PC-9 (cell line): Measurements from ENCODE around the gene SH3RF3. TPM values are rescaled to one million over a fixed set of nuclear protein-coding genes. Genes with fewer than 3 reads are reported as not detected.

Experiments
- BruUV-seq: library from RNA; stranded (reverse); fragments of 400-500 nt; replicated peaks from 2 replicates; lab custom pipeline; 2021; lab: Mats Ljungman, UMichigan
- CTCF ChIA-PET: fragments of 300-600 bp; sonication (Branson Sonifier 250); formaldehyde crosslinking; loops from one replicate; lab custom pipeline; 2022; ENCODE audit warnings: antibody characterized with exemption; lab: Charles Lee
- POLR2A ChIA-PET: fragments of 300-600 bp; sonication (Branson Sonifier 250); formaldehyde crosslinking; loops from one replicate; lab custom pipeline; 2022; ENCODE audit warnings: antibody characterized with exemption; ENCODE audit not compliant: unreplicated experiment; lab: Charles Lee
- DNase-seq, 2 experiments: peaks; one replicate each; pipeline versions ENCODE4 v3.0.0 to v3.0.0-alpha.2; 2015 to 2022; ENCODE audit warnings: mixed read lengths in 1 of 2
- H2AFZ ChIP-seq: fragments of 200-600 bp; sonication (generic); 2 replicates; pipeline ENCODE4 v1.8.1; 2017; ENCODE audit warnings: antibody characterized with exemption
- H3F3A ChIP-seq: fragments of 200-600 bp; sonication (generic); 2 replicates; pipeline ENCODE4 v1.8.1; 2017; ENCODE audit warnings: antibody characterized with exemption, mild to moderate bottlenecking, low read depth; ENCODE audit not compliant: insufficient read depth
- H3K27ac ChIP-seq: fragments of 200-600 bp; sonication (generic); 2 replicates; pipeline ENCODE4 v1.6.1; 2016; ENCODE audit warnings: mixed run types
- H3K27me3 ChIP-seq: fragments of 200-600 bp; sonication (generic); 2 replicates; pipeline ENCODE4 v1.6.1; 2016; ENCODE audit warnings: low read depth, mixed run types; ENCODE audit not compliant: insufficient read depth
- H3K36me3 ChIP-seq: fragments of 200-600 bp; sonication (generic); 2 replicates; pipeline ENCODE4 v1.6.1; 2016; ENCODE audit warnings: low read depth, mixed run types
- H3K4me1 ChIP-seq: fragments of 200-600 bp; sonication (generic); replicated peaks from 2 replicates; pipeline ENCODE4 v1.6.1; 2016; ENCODE audit warnings: mixed run types; ENCODE audit not compliant: insufficient read depth
- H3K4me2 ChIP-seq: fragments of 200-600 bp; sonication (generic); 2 replicates; pipeline ENCODE4 v1.6.1; 2017; ENCODE audit warnings: mixed run types
- H3K4me3 ChIP-seq: fragments of 200-600 bp; sonication (generic); 2 replicates; pipeline ENCODE4 v1.6.1; 2016; ENCODE audit warnings: mixed run types
- H3K79me2 ChIP-seq: fragments of 200-600 bp; sonication (generic); 2 replicates; pipeline ENCODE4 v1.6.1; 2017; ENCODE audit warnings: low read depth, mixed run types
- H3K9me2 ChIP-seq: fragments of 200-600 bp; sonication (generic); 2 replicates; pipeline ENCODE4 v1.8.1; 2017; ENCODE audit warnings: mild to moderate bottlenecking; ENCODE audit not compliant: insufficient read depth
- H3K9me3 ChIP-seq: fragments of 200-600 bp; sonication (generic); 2 replicates; pipeline ENCODE4 v1.8.1; 2016; ENCODE audit warnings: low read depth; ENCODE audit not compliant: insufficient read depth
- H4K20me1 ChIP-seq: fragments of 200-600 bp; sonication (generic); 2 replicates; pipeline ENCODE4 v1.8.1; 2017; ENCODE audit not compliant: insufficient read depth
- CTCF ChIP-seq: fragments of 200-600 bp; sonication (generic); conservative IDR thresholded peaks from 2 replicates; pipeline ENCODE4 v1.6.1; 2017; ENCODE audit warnings: mixed run types, antibody characterized with exemption, mild to moderate bottlenecking, moderate library complexity
- EZH2 ChIP-seq: fragments of 200-600 bp; sonication (generic); IDR thresholded peaks from 2 replicates; pipeline ENCODE4 v1.8.0; 2017; ENCODE audit warnings: antibody characterized with exemption, low read depth
- intact Hi-C: fragments of 100-400 bp; cut with micrococcal nuclease; formaldehyde crosslinking; loops from one replicate; pipeline ENCODE4 v1.10.0; 2022; ENCODE audit not compliant: unreplicated experiment
- total RNA-seq: library from RNA; stranded (reverse); gene quantifications from 2 replicates; pipeline ENCODE4 v1.2.3, GENCODE V29; 2021

SH3RF3 gene
- total RNA-seq, 1 experiment from 2014 or later: 6.1 TPM

- H3K9me2 ChIP-seq: no peaks in the 10 kb centered on the region
- no peaks in the 10 kb centered on the region for H3K36me3 ChIP-seq
- H4K20me1 ChIP-seq: no peaks in the 10 kb centered on the region; the same call in 1 of the 2 replicates
- ChIA-PET POLR2A (no interaction called here), CTCF (no interaction called here)
- no peaks in the 10 kb centered on the region for H3K27me3 ChIP-seq
- H2AFZ ChIP-seq: no peak overlapping the region
- intact Hi-C loops: no loop called here
- BruUV-seq: no TSS peak
- H3K27ac ChIP-seq: no peak overlapping the region
- H3F3A ChIP-seq: no peaks in the 10 kb centered on the region; the same call in 1 of the 2 replicates
- H3K9me3 ChIP-seq: no peaks in the 10 kb centered on the region
- DNase-seq: no peak
- no peak overlapping the region for H3K4me2 ChIP-seq
- no peaks in the 10 kb centered on the region for H3K79me2 ChIP-seq
- no peak overlapping the region for H3K4me3 ChIP-seq
- peaks cover 16% of the 10 kb centered on the region for H3K4me1 ChIP-seq
- TF ChIP-seq EZH2 (no peak), CTCF (no peak)
Measured at GRCh38 chr2:109402180-109402579, 273.2 kb downstream of the SH3RF3 start.

GRCh38 chr2:109402980-109403840 is 274.2 kb downstream of the SH3RF3 start:
- H3K4me3 ChIP-seq: no peak overlapping the region
- intact Hi-C loops: no loop called here
- no peak for DNase-seq
- CTCF ChIA-PET: no interaction called here
- H3K9me2 ChIP-seq: no peaks in the 10 kb centered on the region
- H3F3A ChIP-seq: no peaks in the 10 kb centered on the region; the same call in 1 of the 2 replicates
- no peak for TF ChIP-seq EZH2
- no peak for TF ChIP-seq CTCF
- no peaks in the 10 kb centered on the region for H3K36me3 ChIP-seq
- no peak overlapping the region for H3K27ac ChIP-seq
- H2AFZ ChIP-seq: no peak overlapping the region
- H4K20me1 ChIP-seq: no peaks in the 10 kb centered on the region; the same call in 1 of the 2 replicates
- no peaks in the 10 kb centered on the region for H3K79me2 ChIP-seq
- peaks cover 21% of the 10 kb centered on the region for H3K4me1 ChIP-seq
- POLR2A ChIA-PET: interaction anchor here (0.5 kb wide), 1 partner anchor 312 kb away, joined by 9 read pairs; no protein-coding TSS in a partner anchor
- H3K4me2 ChIP-seq: no peak overlapping the region
- H3K9me3 ChIP-seq: no peaks in the 10 kb centered on the region
- H3K27me3 ChIP-seq: no peaks in the 10 kb centered on the region
- no TSS peak for BruUV-seq

GRCh38 chr2:109403841-109404201 is 274.8 kb downstream of the SH3RF3 start:
- Histone ChIP-seq H3K9me3 (no peaks in the 10 kb centered on the region), H3K27ac (no peak overlapping the region), H3K79me2 (no peaks in the 10 kb centered on the region), H3K9me2 (no peaks in the 10 kb centered on the region), H3K36me3 (no peaks in the 10 kb centered on the region), H3K4me3 (no peak overlapping the region), H3K4me2 (no peak overlapping the region), H4K20me1 (no peaks in the 10 kb centered on the region; the same call in 1 of the 2 replicates), H3F3A (no peaks in the 10 kb centered on the region; the same call in 1 of the 2 replicates), H2AFZ (no peak overlapping the region), H3K27me3 (no peaks in the 10 kb centered on the region), H3K4me1 (peaks cover 21% of the 10 kb centered on the region)
- no TSS peak for BruUV-seq
- CTCF ChIA-PET: no interaction called here
- POLR2A ChIA-PET: no interaction called here
- intact Hi-C loops: no loop called here
- no peak for DNase-seq
- no peak for TF ChIP-seq EZH2
- no peak for TF ChIP-seq CTCF
